ENCODE measurements around the gene SPTBN5. TPM values are rescaled to one million over a fixed set of nuclear protein-coding genes. Genes with fewer than 3 reads are reported as not detected.

SPTBN5 gene
- total and polyA plus RNA-seq, 2 experiments from 2014 or later = 0.57 to 1.1 TPM

- Histone ChIP-seq H3K4me1 (ENCODE audit: insufficient read depth) (no peaks in the 10 kb centered on the region), H3K27me3 (ENCODE audit: insufficient read depth) (no peaks in the 10 kb centered on the region), H3K4me2 (no peak overlapping the region), H3K36me3 (ENCODE audit: insufficient read depth) (no peaks in the 10 kb centered on the region), H3K79me2 (replicated peaks; ENCODE audit: insufficient read depth) (no peaks in the 10 kb centered on the region), H3K4me3 (no peak overlapping the region), H2AFZ (no peak overlapping the region), H3K27ac (ENCODE audit: low read depth) (no peak overlapping the region), H3K9me2 (ENCODE audit: insufficient read depth) (no peaks in the 10 kb centered on the region), H4K20me1 (replicated peaks; ENCODE audit: insufficient read depth) (no peaks in the 10 kb centered on the region), H3F3A (replicated peaks; ENCODE audit: low read depth) (no peaks in the 10 kb centered on the region)
- Mint-ChIP-seq H3K27ac (no peak overlapping the region), H3K4me1 (peaks cover 13% of the 10 kb centered on the region), H3K27me3 (ENCODE audit: insufficient read depth, low read depth, poor library complexity) (peaks cover 13% of the 10 kb centered on the region), H3K4me3 (no peak overlapping the region), H3K9me3 (no peaks in the 10 kb centered on the region), H3K36me3 (ENCODE audit: low read depth) (no peaks in the 10 kb centered on the region; the same call in 2 of the 3 replicates)
- TF ChIP-seq JUNB (IDR thresholded peaks at IDR 0.05; ENCODE audit: unreplicated experiment) (no peak), NANOG (IDR thresholded peaks at IDR 0.05; ENCODE audit: borderline replicate concordance) (no peak), ZNF462 (CRISPR knock-in tag; IDR thresholded peaks at IDR 0.05) (no peak), EZH2phosphoT487 (IDR thresholded peaks at IDR 0.05; ENCODE audit: unreplicated experiment) (no peak), CREB1 (CRISPR knock-in tag; IDR thresholded peaks at IDR 0.05; ENCODE audit: low read depth) (no peak), ZNF331 (CRISPR knock-in tag; IDR thresholded peaks at IDR 0.05; ENCODE audit: low read depth) (no peak), STAT1 (IDR thresholded peaks at IDR 0.05; ENCODE audit: unreplicated experiment) (no peak), ETS1 (IDR thresholded peaks at IDR 0.05) (no peak), POLR2AphosphoS5 (IDR thresholded peaks at IDR 0.05; ENCODE audit: low read depth) (no peak), CTCF (conservative IDR thresholded peaks at IDR 0.05; ENCODE audit: low read depth in 2 of 2) (no peak)
- no peak for ATAC-seq
- DNase-seq (ENCODE audit: low spot score) = no peak
Measured at GRCh38 chr15:41866263-41866703, 27.6 kb downstream of the SPTBN5 start.
